OCI-LY1 (cell line): Measurements from ENCODE around the gene ELP2.

Source experiments
- EZH2 ChIP-seq: fragments of 200-600 bp; sonication (generic), shearing (Covaris generic); IDR thresholded peaks from 2 replicates; pipeline ENCODE4 v1.8.0; 2017; ENCODE audit warnings: borderline replicate concordance, mixed run types, mild to moderate bottlenecking, antibody characterized with exemption, low read length, moderate library complexity, mixed read lengths
- TF ChIP-seq, protein P1 (sequence below): fragments of 200-600 bp; sonication (generic), shearing (Covaris generic); IDR thresholded peaks from 2 replicates; pipeline ENCODE4 v1.5.1; 2017; ENCODE audit warnings: mild to moderate bottlenecking, antibody characterized with exemption, low read length, moderate library complexity, mixed read lengths

DNA sequence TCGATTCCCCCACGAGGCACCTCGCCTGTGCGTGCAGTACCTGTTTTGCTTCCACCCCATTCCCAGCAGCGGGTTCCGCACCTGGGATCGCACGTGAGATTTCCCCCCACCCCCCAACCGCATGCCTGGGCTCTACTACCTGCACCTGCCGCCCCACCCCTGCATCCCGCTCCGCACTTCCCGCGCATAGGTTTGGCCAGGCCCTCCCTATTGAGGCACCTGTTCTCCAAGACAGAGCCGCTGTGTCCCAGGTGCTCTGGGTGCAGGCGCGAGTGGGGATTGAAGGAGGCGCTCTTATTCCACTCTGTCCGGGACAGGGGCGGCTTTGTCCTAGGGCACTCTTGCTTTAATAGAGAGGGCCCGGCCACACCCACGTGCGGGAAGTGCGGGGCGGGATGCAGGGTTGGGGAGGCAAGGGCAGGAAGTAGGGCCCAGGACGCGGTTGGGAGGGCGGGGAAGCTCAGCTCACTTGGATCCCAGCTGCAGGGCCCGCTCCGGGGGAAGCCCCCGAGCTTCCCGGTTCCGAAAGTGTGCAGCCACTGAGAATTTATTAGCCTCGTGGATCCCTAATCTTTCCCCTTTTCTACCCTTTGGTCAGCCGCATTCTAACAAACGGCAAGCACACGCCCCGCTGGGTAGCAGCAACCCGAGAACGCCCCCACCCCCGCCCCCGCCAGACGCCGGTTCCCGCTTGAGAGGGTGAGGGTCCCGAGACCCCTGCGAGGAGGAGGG, 56.9 kb downstream of the ELP2 start:
- TF ChIP-seq, protein P1, sequence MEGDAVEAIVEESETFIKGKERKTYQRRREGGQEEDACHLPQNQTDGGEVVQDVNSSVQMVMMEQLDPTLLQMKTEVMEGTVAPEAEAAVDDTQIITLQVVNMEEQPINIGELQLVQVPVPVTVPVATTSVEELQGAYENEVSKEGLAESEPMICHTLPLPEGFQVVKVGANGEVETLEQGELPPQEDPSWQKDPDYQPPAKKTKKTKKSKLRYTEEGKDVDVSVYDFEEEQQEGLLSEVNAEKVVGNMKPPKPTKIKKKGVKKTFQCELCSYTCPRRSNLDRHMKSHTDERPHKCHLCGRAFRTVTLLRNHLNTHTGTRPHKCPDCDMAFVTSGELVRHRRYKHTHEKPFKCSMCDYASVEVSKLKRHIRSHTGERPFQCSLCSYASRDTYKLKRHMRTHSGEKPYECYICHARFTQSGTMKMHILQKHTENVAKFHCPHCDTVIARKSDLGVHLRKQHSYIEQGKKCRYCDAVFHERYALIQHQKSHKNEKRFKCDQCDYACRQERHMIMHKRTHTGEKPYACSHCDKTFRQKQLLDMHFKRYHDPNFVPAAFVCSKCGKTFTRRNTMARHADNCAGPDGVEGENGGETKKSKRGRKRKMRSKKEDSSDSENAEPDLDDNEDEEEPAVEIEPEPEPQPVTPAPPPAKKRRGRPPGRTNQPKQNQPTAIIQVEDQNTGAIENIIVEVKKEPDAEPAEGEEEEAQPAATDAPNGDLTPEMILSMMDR = no peak
- TF ChIP-seq EZH2 = no peak
